HEK293T (cell line): ENCODE measurements around the gene GRM4.

Source experiments
- CTCF ChIA-PET: fragments of 350-600 bp; formaldehyde crosslinking; extraction: SDS; loops from one replicate; lab custom pipeline; 2021; ENCODE audit warnings: antibody characterized with exemption, inconsistent platforms; lab: Yijun Ruan, JAX
- POLR2A ChIA-PET: fragments of 350-600 bp; formaldehyde crosslinking; extraction: SDS; loops from one replicate; lab custom pipeline; 2020; ENCODE audit warnings: antibody characterized with exemption, inconsistent platforms; lab: Yijun Ruan, JAX
- DNase-seq: peaks from one replicate; pipeline ENCODE4 v3.0.0; 2012; ENCODE audit warnings: mixed read lengths; ENCODE audit errors: extremely low spot score
- ARNT ChIP-seq: fragments of 450-650 bp; IDR thresholded peaks from 2 replicates; pipeline ENCODE4 v1.6.1; 2017; ENCODE audit warnings: mild to moderate bottlenecking
- BHLHE40 ChIP-seq: fragments of 450-650 bp; IDR thresholded peaks from 2 replicates; pipeline ENCODE4 v1.6.1; 2016; ENCODE audit warnings: mild to moderate bottlenecking, moderate library complexity, borderline replicate concordance
- CTBP1 ChIP-seq: fragments of 450-650 bp; IDR thresholded peaks from 2 replicates; pipeline ENCODE4 v1.6.1; 2016; ENCODE audit warnings: borderline replicate concordance
- ELF4 ChIP-seq: fragments of 450-650 bp; IDR thresholded peaks from 2 replicates; pipeline ENCODE4 v1.6.1; 2017; ENCODE audit warnings: antibody characterized with exemption
- FOXA1 ChIP-seq: fragments of 450-650 bp; IDR thresholded peaks from 2 replicates; pipeline ENCODE4 v1.6.1; 2016; ENCODE audit warnings: mild to moderate bottlenecking
- FOXK2 ChIP-seq: fragments of 450-650 bp; IDR thresholded peaks from 2 replicates; pipeline ENCODE4 v1.6.1; 2016; ENCODE audit warnings: mild to moderate bottlenecking
- FOXM1 ChIP-seq: fragments of 450-650 bp; IDR thresholded peaks from 2 replicates; pipeline ENCODE4 v1.6.1; 2017; ENCODE audit warnings: mild to moderate bottlenecking, borderline replicate concordance
- HDGF ChIP-seq: fragments of 450-650 bp; IDR thresholded peaks from 2 replicates; pipeline ENCODE4 v1.6.1; 2017; ENCODE audit warnings: antibody characterized with exemption, borderline replicate concordance
- L3MBTL2 ChIP-seq: fragments of 450-650 bp; conservative IDR thresholded peaks from 2 replicates; pipeline ENCODE4 v1.6.1; 2016; ENCODE audit warnings: mild to moderate bottlenecking
- LEF1 ChIP-seq: fragments of 450-650 bp; IDR thresholded peaks from 2 replicates; pipeline ENCODE4 v1.6.1; 2017; ENCODE audit warnings: mild to moderate bottlenecking, borderline replicate concordance
- NFRKB ChIP-seq: fragments of 450-650 bp; IDR thresholded peaks from 2 replicates; pipeline ENCODE4 v1.6.1; 2016; ENCODE audit warnings: mild to moderate bottlenecking, moderate library complexity
- PKNOX1 ChIP-seq: fragments of 450-650 bp; IDR thresholded peaks from 2 replicates; pipeline ENCODE4 v1.6.1; 2016
- SP1 ChIP-seq: fragments of 450-650 bp; IDR thresholded peaks from 2 replicates; pipeline ENCODE4 v1.6.1; 2017
- SUZ12 ChIP-seq: fragments of 450-650 bp; IDR thresholded peaks from 2 replicates; pipeline ENCODE4 v1.6.1; 2016; ENCODE audit warnings: mild to moderate bottlenecking
- TARDBP ChIP-seq: fragments of 450-650 bp; IDR thresholded peaks from 2 replicates; pipeline ENCODE4 v1.6.1; 2016
- ZNF384 ChIP-seq: fragments of 450-650 bp; IDR thresholded peaks from 2 replicates; pipeline ENCODE4 v1.6.1; 2016

The GRM4 gene

GRCh38 chr6:34147906-34148630, 2.2 kb upstream of the GRM4 start:
- no peak for DNase-seq
- CTCF ChIA-PET, result no interaction called here
- POLR2A ChIA-PET, result no interaction called here
- TF ChIP-seq SUZ12 (no peak), LEF1 (no peak), FOXK2 (no peak), FOXA1 (no peak), L3MBTL2 (no peak), PKNOX1 (no peak), SP1 (no peak), NFRKB (no peak), ELF4 (no peak), FOXM1 (no peak), TARDBP (no peak)

- DNase-seq, result no peak
- ChIA-PET CTCF (interaction anchor here (0.6 to 1.8 kb wide), 4 partner anchors 11 to 119 kb away, joined by 3 read pairs; no protein-coding TSS in a partner anchor), POLR2A (interaction anchor here (0.7 to 1.0 kb wide), 2 partner anchors 18 to 436 kb away, joined by 3 to 4 read pairs; partner anchors contain the start of gene UQCC2)
- TF ChIP-seq SUZ12 (no peak), CTBP1 (no peak), BHLHE40 (no peak), FOXK2 (no peak), NFRKB (no peak), ELF4 (no peak), SP1 (no peak), FOXA1 (no peak), LEF1 (no peak), ARNT (no peak), L3MBTL2 (no peak), FOXM1 (no peak), PKNOX1 (no peak), HDGF (no peak), TARDBP (no peak), ZNF384 (no peak)
Measured at GRCh38 chr6:34146801-34147592, 1.1 kb upstream of the GRM4 start.

- DNase-seq, result peak; percentile 55
- no peak for TF ChIP-seq FOXM1
- ChIA-PET POLR2A (interaction anchor here (0.7 kb wide), 1 partner anchor 10 kb away, joined by 3 read pairs; no protein-coding TSS in a partner anchor), CTCF (interaction anchor here (0.6 to 1.8 kb wide), 8 partner anchors 10 to 374 kb away, joined by 3 to 5 read pairs (median 3); no protein-coding TSS in a partner anchor)
Measured at GRCh38 chr6:34145161-34146020, 496 bp downstream of the GRM4 start.

- no peak for DNase-seq
- TF ChIP-seq SP1, result no peak
- TF ChIP-seq NFRKB, result no peak
- no peak for TF ChIP-seq ZNF384
- no peak for TF ChIP-seq LEF1
- no peak for TF ChIP-seq ARNT
- TF ChIP-seq BHLHE40, result no peak
- TF ChIP-seq CTBP1, result no peak
- no peak for TF ChIP-seq HDGF
- TF ChIP-seq TARDBP, result no peak
- no peak for TF ChIP-seq FOXM1
- no peak for TF ChIP-seq SUZ12
- TF ChIP-seq L3MBTL2, result no peak
- TF ChIP-seq ELF4, result no peak
- TF ChIP-seq FOXK2, result no peak
- TF ChIP-seq FOXA1, result no peak
- no peak for TF ChIP-seq PKNOX1
- POLR2A ChIA-PET, result interaction anchor here (0.7 kb wide), 1 partner anchor 10 kb away, joined by 3 read pairs; no protein-coding TSS in a partner anchor
- CTCF ChIA-PET, result interaction anchor here (0.9 to 1.8 kb wide), 6 partner anchors 9 to 373 kb away, joined by 3 to 5 read pairs (median 3); no protein-coding TSS in a partner anchor
Measured at GRCh38 chr6:34144581-34145160, 1.2 kb downstream of the GRM4 start.
